Activated naive CD4-positive, alpha-beta T cell treated with Interleukin-2 at 50 U/mL for 16 hours (primary cell): ENCODE measurements around the gene TTYH3.

Experiments used
- DNase-seq: peaks from one replicate; pipeline ENCODE4 v3.0.0-alpha.2; 2020

The TTYH3 gene

DNA sequence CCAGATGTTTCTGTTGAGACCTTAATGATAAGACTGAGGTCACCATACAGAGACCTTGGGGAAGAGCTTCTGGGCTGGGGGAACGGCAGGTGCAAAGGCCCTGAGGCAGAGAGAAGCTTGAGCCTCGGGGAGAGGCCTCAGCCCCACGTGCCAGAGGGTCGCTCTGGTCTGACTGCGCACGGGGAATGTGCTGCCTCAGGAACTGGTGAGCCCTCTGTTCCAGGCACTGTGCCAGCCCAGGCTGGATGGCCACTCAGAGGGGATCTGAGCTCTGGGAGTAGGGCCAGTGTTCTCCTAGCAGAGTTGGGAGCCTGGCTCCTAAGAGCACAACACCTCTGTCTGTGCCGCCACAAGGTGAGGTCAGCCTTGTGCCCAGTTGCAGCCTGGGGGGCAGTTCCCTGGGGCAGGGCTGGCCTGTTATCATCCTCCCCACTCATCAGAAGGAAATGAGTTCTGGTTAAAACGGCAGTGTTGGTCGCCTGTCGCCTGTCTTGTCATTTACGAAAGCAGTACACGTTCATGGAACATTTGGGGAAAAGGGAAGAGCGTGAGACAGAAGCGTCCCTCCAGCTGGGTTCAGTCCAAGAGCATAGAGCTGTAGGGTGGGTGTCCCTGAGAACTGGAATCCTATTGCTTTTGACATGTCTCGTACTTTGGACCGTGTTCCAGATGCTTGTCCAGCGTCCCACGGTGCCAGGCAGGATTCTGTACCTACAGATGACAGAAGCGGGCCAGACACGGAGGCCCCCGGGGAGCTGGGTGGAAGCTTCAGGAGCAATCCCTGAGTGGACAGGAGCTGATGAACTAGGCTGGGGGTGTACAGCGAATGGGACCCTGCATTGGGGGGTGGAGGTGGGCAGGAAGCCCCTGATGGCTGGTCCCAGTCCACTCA is 4.3 kb downstream of the TTYH3 start:
- DNase-seq = no peak

DNA sequence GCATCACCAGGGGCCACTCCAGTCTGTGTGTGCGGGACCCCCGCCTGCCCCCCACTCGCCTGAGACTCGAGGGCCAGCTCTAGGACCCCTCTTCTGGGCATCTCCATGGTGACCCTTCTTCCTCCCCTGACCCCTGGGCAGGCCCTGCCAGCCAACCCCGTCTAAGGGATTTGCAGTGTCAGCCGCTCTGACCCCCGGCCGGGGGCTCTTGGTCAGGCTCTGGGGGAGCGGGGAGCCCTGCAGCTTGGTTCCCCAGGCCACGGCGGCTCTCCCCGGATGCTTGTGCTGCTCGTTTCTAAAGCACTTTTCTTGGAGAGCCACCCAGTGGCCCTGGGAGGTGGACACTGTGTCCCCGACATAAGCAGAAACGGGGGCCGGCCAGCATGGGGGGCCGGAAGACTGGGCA is 5.3 kb downstream of the TTYH3 start:
- no peak for DNase-seq

DNA sequence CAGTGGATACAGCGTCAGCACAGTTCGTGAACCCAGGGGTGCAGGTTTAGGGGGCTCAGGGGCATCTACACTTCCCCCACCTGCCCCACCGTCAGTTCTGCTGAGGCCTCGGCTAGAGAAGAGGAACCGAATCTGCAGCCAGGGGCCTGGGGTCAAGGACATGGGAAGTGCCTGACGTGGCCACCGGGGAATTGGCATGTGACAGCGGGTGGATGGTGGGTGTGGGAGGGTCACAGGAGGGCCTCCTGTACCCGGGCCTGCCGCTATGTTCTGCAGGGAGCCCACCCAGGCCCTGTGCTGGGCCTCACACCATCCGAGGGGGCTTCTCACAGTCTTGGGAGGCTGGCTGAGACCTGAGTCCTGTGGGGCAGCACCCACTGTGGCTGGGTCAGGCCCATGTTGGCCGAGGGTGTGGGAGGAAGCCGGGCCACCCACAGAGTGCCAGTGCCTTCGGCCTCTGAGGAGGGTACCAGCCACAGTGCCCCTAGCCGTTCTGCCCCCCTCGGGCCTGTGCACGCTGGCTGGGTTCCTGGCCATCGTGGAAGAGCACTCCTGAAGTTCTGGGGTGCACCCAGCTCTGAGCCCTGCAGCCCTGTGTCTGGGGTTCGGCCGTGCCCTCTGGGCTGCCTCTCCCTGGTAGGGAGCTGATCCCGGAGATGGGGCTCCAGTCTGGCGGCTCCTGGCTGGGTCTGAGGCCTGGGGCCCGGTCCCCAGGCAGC is 5.9 kb downstream of the TTYH3 start:
- DNase-seq = no peak

DNA sequence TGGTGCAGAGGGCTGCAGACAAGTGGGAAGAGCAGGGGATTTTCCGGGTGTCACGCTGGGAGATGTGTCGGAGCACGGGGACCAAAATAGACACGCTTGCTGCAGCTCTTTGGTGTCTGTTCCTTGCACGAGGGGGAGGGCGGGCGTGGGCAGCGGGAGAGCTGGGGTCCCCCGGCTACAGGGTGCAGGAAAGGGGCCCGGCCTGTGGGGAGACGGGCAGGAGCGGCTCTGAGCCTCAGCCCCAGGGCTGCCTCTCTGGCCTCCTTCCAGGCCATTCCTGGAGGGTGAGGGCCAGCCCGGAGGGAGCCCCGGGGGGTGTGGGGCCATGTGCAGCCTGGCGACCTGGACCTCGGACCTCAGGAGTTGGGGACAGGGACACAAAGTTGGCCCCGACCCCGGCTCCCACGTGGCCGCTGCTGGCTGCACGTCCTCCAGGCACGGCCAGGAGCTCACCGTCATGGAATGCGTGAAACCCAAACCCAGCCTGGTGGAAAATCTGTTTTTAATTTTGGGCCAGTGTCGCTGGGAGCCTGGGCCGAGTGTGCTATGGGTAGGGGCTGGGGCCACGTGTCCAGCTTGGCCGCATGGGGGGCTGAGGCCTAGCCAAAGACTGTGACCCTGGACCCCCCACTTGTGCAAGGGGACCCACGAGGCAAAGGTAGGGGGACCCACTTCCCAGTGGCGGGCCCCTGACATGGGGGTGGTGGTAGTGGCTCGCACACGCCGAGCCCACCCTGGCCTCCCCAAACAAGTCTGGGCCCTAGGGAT is 6.6 kb downstream of the TTYH3 start:
- DNase-seq = no peak

DNA sequence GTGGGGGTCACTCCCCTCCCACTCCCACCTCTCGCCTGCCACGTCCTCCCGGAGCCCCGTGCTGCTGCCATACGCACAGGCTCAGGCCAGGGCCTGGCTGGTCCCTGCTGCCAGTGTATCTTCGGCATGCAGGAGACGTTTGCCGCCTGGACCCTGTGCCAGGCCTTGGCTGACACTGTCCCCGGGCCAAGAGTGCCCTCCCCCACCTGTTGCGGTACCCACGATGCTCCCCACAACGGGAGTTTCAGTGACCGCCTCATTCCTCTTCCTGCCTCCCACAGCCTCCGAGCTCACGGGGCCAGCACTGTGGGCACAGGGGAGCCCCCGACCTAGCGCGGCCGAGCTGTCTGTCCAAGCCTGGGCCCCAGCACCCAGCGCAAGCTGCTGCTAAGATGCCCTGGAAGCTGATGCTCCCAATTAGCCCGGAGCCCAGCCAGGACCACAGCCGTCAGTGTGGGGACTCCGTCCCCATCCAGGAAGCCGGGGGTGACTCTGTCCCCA is 7.4 kb downstream of the TTYH3 start:
- DNase-seq = no peak

DNA sequence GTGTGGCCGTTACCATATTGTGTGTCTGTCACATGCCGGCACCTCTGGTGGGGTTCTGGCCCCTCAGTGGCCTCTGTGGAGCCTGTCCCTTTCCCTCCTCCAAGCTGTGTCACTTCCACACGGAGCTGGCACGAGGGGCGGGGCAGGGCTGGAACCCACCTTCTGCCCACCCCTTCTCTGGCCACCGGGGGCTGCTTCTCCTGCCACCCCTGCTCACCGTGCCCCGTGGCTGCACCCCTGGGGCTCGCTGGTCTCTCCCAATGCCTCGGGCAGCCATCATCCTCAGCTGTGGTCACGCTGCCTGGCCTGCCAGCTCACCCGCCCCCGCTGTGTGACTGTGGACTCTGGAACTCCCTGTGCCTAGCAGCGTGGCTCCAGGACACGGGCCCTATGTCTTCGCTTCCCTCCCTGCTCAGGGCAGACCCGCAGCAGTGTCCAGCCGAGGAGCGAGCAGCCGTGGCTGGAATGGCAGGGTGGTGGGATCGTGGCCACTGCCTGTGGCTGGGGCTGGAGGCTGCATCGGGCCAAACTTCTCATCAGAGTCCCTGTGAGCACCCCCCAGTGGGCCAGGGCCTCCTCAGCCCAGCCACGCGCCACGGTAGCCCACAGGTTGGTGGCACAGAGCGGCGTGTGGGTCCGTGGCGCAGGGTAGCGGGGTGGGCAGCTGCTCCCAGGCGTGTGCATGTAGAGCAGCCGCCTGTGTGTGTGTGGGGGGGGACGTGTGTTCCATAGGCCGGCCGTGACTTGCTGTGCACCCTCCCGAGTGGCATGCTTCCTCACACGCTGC is 8.1 kb downstream of the TTYH3 start:
- DNase-seq = no peak

DNA sequence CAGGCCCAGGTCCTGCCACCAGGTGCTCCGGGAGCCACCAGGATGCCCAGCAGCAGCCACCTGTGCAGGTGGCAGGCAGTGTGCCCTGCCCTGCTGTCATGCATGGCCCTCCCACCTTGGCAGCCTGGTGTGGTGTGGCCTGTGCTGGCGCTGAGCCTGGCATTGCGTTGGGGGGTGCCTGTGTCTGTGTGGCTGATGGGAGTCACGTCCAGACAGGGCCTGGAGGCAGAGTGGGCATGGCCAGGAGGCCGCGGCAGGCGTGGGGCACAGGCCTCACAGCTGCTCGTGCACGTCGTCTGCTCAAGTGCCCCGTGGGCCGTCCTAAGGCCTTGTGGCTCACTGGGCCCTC is 8.7 kb downstream of the TTYH3 start:
- DNase-seq = no peak

DNA sequence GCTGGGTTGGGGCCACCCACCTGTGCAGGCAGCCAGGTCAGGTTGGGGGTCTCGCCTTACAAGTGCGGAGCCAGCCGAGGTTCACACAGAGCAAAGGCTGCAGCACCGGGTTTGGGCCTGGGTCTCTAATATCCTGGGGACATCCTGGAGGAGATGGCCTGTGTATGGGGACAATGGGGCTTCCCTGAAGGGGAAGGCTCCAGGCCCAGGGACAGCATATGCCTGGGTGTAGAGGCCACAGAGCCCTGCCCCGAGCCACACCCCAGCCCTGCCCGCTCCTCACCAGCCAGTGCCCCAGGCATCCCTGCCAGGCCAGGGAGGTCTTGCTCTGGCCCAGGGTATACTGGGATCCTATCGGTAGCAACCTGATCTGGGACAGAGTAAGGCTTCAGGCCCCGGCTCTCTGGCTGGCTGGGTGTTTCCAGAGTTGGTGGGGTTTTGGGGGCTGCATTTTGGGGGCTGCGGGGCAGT is 9.1 kb downstream of the TTYH3 start:
- no peak for DNase-seq

DNA sequence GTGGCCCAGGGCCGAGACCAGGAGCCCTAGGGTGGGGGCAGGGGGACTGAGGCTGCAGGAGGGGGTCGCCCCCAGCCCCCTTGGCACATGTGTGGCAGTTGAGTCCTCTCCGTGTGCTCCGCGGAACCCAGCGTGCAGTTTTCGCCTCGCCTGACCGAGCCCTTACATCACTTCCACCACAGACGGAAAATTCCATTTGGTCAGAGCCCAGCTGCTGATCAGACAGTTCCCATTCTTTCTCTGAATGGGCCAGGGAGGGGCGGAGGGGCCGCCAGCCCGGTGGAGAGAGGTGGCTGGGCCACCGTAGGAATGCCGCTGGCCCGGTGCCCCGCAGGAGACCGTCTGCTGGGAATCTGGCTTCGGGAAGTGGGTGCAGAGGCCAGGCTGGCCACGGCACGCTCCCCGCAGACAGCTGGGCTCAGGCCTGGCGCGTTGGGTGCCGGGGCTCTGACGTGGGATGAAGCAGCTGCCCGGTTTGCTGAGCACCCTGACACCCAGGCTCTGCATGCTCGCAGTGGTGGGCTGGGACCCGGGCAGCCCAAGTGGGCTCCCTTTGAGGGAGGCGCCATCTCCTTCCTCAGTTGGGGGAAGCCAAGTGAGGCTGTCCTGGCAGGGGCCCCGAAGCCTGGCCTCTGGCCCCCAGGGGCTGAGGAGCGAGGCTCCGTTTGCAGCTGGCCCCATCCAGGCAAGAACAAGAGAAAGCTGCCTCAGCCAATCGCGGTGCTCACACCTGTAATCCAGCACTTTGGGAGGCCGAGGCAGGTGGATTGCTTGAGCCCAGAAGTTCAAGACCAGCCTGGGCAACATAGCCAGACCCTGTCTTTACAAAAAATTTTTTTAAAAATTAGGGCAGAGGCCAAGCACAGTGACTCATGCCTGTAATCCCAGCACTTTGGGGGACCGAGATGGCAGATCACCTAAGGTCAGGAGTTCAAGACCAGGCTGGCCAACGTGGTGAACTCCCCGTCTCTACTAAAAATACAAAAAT is 9.9 kb downstream of the TTYH3 start:
- no peak for DNase-seq

DNA sequence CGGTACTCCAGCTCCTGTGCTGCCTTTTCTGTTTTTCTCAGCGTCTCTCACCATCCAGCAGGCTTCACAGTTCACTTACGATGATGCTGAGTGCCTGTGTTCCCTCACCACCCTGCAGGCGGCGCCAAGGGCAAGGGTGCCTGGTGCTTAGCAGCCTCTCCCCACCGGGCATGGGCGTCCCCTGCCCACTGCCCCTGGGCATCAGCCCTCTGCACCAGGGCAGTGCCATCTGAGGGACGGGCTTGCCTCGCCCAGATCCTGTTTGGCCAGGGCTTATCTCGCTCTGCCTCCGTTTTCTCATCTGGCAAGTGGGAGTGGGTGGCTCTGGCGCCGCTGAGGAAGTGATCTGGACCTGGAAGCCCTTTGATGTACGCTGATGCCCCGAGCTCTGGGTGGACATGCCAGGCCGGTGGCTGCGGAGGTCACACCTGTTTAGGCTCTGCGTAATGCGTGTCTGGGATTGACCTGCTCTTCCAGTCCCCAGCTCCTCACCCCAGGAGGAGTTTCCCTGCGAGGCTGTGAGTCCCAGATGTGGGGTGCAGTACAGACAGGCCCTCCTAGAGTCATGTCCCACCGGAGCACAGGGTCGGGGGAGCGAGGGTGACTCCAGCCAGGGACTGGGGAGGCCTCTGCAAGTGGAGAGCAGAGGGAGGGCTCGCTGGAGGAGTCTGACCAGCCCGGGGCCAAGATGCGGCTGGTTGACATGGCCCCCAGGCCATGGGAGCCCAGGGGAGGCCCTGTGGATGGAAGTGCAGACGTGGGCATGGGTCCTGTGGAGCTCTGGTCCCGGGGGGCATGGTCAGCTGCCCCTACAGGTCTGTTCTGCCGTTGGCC is 11.8 kb downstream of the TTYH3 start:
- DNase-seq = no peak

DNA sequence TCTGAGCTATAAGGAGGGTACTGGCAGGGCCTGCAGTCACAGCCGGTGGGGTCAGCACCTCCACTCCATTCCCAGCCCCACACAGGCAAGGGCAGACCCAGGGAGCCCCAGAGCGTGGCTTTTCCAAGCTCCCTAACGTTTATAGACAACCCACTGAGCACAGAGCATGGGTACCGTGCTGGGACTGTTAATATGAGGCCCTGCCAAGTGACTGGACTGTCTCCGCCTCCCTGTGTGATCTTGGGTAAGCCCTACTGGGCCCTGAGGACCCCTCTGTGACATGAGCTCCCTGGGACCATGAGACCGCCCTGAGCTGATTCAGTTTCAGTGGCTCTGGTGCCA is 12.4 kb downstream of the TTYH3 start:
- no peak for DNase-seq

DNA sequence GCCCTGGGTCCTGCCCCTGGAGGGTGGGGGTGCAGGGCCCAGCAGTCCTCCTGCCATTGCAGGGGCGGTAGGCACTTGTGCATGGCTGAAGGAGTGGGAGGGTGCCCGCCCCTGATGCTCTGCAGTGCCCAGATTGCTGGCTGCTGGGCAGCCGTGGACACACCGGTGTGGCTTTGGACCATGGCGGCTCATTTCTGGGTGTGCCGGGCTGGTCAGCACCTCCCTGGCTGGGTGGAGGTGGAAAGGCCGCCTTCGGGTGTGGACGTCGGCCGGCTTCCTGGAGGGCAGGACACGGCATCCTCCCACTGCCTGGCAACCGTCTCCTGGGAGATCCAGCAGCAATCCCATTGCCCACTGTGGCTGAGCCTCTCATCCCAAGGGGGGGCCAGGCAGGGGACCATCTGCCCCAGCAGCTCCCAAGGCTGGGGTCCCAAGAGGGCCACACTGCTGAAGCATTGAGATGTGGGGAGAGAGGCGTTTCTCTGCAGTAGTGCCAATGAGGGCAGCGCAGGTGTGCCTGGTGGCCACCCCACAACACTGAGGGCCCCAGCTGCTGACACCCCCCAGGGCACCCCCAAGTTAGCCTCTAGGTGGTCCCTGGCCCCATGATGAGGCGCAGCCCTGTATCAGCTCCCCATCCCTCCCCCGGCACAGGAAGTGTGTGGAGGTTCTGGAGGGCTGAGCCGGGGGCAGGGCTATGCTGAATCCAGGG is 12.9 kb downstream of the TTYH3 start:
- peak; percentile 7 for DNase-seq

DNA sequence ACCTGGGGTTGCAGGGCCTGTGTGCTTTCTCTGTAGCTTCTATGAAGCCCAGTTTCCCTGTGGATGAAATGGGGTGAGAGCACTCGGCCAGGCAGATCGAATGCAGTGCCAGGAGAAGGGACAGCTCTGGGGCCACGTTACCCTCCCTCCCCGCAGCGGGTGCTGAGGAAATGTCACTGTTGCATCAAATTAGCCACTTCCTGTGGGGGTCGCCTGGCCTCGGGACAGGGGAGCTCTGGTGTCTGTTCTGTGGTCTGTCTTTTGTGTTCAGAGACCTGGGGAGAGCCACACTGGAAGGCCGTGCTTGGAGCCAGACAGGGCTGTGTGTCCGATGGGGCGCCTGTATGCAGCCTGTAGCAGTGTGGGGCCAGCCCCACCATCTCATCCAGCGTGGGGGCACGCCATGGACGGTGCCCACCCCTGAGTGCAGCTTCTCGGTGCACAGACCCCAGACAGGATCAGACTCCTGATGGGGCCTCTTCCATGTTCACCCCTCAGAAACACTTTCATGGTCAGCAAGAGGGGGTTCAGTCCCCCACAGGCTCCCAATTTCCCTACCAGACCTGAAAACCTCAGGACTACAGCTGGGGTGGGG is 13.6 kb downstream of the TTYH3 start:
- DNase-seq = peak; percentile 7

DNA sequence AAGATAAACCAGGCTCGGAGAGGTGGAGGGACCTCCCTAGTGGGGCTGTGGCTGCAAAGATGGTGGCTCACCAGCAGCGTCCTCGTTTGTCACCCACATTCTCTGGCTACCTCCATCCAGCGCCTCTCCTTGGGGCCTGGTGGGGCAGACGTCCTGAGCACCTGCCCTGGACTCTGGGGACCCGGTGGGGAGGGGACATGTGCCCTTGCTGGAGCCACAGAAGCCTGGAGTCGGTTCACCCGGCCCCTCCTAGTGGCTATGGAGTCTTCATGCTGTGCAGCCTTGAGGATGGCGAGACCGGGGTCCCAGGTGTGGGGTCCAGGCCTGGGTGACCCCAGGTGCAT is 14.5 kb downstream of the TTYH3 start:
- no peak for DNase-seq

DNA sequence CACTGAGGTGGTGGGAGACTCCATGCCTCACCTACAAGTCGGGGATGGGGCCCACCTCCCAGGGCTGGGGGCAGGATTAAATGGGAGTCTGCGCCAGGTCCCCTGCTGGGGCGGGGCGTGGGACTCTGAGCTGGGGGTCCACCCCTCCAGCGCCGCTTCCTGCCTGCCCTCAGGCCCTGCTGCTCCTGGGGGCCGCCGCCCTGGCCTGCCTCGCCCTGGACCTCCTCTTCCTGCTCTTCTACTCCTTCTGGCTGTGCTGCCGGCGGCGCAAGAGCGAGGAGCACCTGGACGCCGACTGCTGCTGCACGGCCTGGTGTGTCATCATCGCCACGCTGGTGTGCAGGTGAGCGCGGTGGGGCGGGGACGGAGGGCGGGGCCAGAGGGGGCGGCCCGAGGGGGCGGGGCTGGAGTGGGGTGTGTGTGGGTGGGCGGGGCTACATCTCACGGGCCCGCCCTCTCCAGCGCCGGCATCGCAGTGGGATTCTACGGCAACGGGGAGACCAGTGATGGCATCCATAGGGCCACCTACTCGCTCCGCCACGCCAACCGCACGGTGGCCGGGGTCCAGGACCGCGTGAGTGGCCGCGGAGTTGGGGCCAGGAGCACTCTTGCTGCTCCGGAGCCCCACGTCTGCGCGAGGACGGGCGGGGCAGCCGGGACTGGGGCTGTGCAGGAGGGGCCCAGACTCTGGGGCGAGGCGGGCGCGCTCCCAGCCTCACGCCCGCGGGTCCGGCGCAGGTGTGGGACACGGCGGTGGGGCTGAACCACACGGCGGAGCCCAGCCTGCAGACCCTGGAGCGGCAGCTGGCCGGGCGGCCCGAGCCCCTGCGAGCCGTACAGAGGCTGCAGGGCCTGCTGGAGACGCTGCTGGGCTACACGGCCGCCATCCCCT is 15.1 kb downstream of the TTYH3 start:
- DNase-seq = no peak

DNA sequence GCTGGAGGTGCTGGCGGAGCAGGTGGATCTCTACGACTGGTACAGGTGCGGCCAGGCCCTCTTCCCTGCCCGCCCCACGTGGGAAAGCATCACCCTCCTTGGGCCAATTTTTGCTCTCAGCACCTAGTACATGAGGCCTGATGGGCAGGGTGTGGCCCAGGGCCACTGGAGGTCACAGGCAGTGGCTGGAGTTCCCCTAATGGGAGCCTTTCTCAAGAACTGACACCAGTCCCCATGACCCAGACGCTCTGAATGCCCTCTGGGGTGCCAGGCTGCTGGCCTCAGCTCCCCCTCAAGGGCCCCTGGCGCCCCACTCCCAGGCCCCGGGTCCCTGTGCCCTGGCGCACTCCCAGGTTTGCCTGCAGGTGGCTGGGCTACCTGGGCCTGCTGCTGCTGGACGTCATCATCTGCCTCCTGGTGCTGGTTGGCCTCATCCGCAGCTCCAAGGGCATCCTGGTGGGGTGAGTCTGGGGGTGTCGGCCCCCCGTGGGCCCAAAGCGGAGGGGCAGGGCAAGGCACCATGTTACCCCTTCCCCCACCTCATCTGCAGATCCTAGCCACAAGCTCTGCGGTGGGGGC is 15.9 kb downstream of the TTYH3 start:
- no peak for DNase-seq

DNA sequence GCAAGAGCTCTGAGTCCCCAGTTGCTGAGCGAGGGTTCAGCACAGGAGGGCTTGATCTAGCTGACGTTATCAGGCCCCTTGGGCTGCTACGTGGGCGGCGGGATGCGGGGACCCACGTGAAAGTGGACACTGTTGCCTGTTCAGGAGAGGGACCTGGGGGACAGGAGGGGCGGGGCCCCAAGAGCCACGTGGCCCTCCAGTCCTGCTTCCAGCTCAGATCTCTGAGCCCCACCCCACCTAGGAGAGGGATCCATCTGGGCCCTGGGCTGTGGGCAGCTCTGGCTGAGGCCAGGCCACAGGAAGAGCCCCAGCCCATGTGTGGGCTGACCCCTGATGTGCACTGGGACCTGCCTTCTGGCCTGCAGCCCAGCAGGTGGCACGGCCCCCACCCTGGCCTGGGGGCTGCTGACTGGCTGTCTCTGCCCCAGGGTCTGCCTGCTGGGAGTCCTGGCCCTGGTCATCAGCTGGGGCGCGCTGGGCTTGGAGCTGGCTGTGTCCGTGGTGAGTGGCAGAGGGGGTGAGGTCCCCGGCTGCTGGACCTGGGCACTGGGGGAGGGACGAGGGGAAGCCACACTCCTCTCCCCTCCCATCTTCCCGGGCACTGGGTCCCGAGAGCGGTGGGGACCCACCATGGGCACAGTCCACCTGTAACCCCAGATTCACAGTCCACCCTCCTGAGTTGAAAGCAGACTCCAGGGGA is 17.5 kb downstream of the TTYH3 start:
- no peak for DNase-seq
